ENCODE results near the gene DHX8. TPM values are rescaled to one million over a fixed set of nuclear protein-coding genes. Genes with fewer than 3 reads are reported as not detected.

Gene DHX8
- polyA plus RNA-seq, 1 donor (not counting 4 experiments of a cell fraction or from before 2014, with no cell fraction given): 30.1 TPM

- no peak for TF ChIP-seq EZH2 (IDR thresholded peaks at IDR 0.05; ENCODE audit: low read length)
- no peak for TF ChIP-seq CTCF (optimal IDR thresholded peaks at IDR 0.05 in 1 of 3, IDR thresholded peaks at IDR 0.05 in 1 of 3, conservative IDR thresholded peaks at IDR 0.05 in 1 of 3; ENCODE audit: extremely low read depth in 1 of 3, insufficient read depth in 2 of 3, low read length in 3 of 3)
- Histone ChIP-seq H3K27ac (ENCODE audit: control insufficient read depth, insufficient read depth, low read length) (no peak overlapping the region), H4K20me1 (ENCODE audit: control insufficient read depth, extremely low read depth, insufficient read depth, low read length) (no peaks in the 10 kb centered on the region), H3K9me3 (ENCODE audit: control insufficient read depth, low read depth, low read length) (no peaks in the 10 kb centered on the region), H3K27me3 (ENCODE audit: control insufficient read depth, extremely low read depth, insufficient read depth, low read length) (no peaks in the 10 kb centered on the region), H3K4me1 (ENCODE audit: control insufficient read depth, extremely low read depth, insufficient read depth, low read length) (peaks cover 10% of the 10 kb centered on the region), H3K4me2 (ENCODE audit: control insufficient read depth, extremely low read depth, insufficient read depth, low read depth, low read length) (no peak overlapping the region), H3K9ac (ENCODE audit: control insufficient read depth, extremely low read depth, insufficient read depth, low read length) (no peak overlapping the region), H3K4me3 (ENCODE audit: control insufficient read depth in 2 of 3, extremely low read depth in 1 of 3, insufficient read depth in 2 of 3, low read depth in 1 of 3, low read length in 3 of 3) (no peak overlapping the region), H3K79me2 (ENCODE audit: control insufficient read depth, insufficient read depth, low read length) (no peaks in the 10 kb centered on the region), H3K36me3 (ENCODE audit: control insufficient read depth in 2 of 2, extremely low read depth in 1 of 2, insufficient read depth in 2 of 2, low read length in 2 of 2) (peaks cover 17 to 47% of the 10 kb centered on the region in 2 experiments), H3K9me1 (ENCODE audit: control insufficient read depth, extremely low read depth, insufficient read depth, low read length) (no peaks in the 10 kb centered on the region), H2AFZ (ENCODE audit: control insufficient read depth, low read length) (no peak overlapping the region)
- no peak for FAIRE-seq
- dilution Hi-C loops (cut with MboI; ENCODE audit: extremely low pct_ligation_motif_present, low sequenced_read_pairs): no loop called here
- DNase-seq (ENCODE audit: low read depth, low spot score): no peak
Measured at GRCh38 chr17:43531082-43531378, 47.3 kb downstream of the DHX8 start.

- Histone ChIP-seq H3K27ac (ENCODE audit: control insufficient read depth, insufficient read depth, low read length) (no peak overlapping the region), H3K79me2 (ENCODE audit: control insufficient read depth, insufficient read depth, low read length) (no peaks in the 10 kb centered on the region), H3K4me3 (ENCODE audit: control insufficient read depth in 2 of 3, extremely low read depth in 1 of 3, insufficient read depth in 2 of 3, low read depth in 1 of 3, low read length in 3 of 3) (no peak overlapping the region), H3K9ac (ENCODE audit: control insufficient read depth, extremely low read depth, insufficient read depth, low read length) (no peak overlapping the region), H2AFZ (ENCODE audit: control insufficient read depth, low read length) (no peak overlapping the region), H4K20me1 (ENCODE audit: control insufficient read depth, extremely low read depth, insufficient read depth, low read length) (no peaks in the 10 kb centered on the region), H3K4me2 (ENCODE audit: control insufficient read depth, extremely low read depth, insufficient read depth, low read depth, low read length) (no peak overlapping the region), H3K27me3 (ENCODE audit: control insufficient read depth, extremely low read depth, insufficient read depth, low read length) (no peaks in the 10 kb centered on the region), H3K4me1 (ENCODE audit: control insufficient read depth, extremely low read depth, insufficient read depth, low read length) (peaks cover 19% of the 10 kb centered on the region), H3K9me3 (ENCODE audit: control insufficient read depth, low read depth, low read length) (no peaks in the 10 kb centered on the region), H3K36me3 (ENCODE audit: control insufficient read depth in 2 of 2, extremely low read depth in 1 of 2, insufficient read depth in 2 of 2, low read length in 2 of 2) (peaks cover 16 to 40% of the 10 kb centered on the region in 2 experiments), H3K9me1 (ENCODE audit: control insufficient read depth, extremely low read depth, insufficient read depth, low read length) (no peaks in the 10 kb centered on the region)
- dilution Hi-C loops (cut with MboI; ENCODE audit: extremely low pct_ligation_motif_present, low sequenced_read_pairs): no loop called here
- TF ChIP-seq EZH2 (IDR thresholded peaks at IDR 0.05; ENCODE audit: low read length): no peak
- TF ChIP-seq CTCF (optimal IDR thresholded peaks at IDR 0.05 in 1 of 3, IDR thresholded peaks at IDR 0.05 in 1 of 3, conservative IDR thresholded peaks at IDR 0.05 in 1 of 3; ENCODE audit: extremely low read depth in 1 of 3, insufficient read depth in 2 of 3, low read length in 3 of 3): no peak
- no peak for DNase-seq (ENCODE audit: low read depth, low spot score)
- no peak for FAIRE-seq
Measured at GRCh38 chr17:43531955-43532354, 48.2 kb downstream of the DHX8 start.
